ENCODE measurements around the gene EMC7. TPM values are rescaled to one million over a fixed set of nuclear protein-coding genes. Genes with fewer than 3 reads are reported as not detected.

EMC7 gene
- total and polyA plus RNA-seq, 9 donors = 27.4 to 118 (median 41.5) TPM

DNA sequence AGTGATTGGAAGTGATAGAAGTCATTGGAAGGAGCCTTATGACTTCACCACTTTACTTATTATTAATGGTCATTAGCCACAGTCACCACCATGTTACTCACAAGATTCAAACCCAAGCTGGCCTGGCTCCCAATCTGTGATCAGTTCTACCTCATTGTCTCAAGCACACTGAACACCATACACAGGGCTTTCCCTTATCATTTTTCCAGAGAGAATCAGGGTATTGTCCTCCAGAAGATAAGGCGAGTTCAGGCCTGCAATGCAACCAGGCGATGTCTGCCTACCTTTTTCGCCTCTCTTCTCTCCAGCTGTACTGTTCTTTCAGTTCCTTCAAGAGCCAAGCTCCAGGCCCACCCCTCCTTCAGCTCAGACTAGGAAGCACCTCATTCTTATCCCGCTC is 24.9 kb downstream of the EMC7 start:
- intact Hi-C loops (cut with DNase I) = no loop called here
- Histone ChIP-seq H3K27ac (no peak overlapping the region), H3K36me3 (no peaks in the 10 kb centered on the region), H3K9me3 (no peaks in the 10 kb centered on the region), H3K4me1 (ENCODE audit: insufficient read depth) (no peaks in the 10 kb centered on the region), H3K4me3 (no peak overlapping the region), H3K27me3 (no peaks in the 10 kb centered on the region)
- TF ChIP-seq POLR2A (IDR thresholded peaks at IDR 0.05) = no peak
- TF ChIP-seq, protein P1, sequence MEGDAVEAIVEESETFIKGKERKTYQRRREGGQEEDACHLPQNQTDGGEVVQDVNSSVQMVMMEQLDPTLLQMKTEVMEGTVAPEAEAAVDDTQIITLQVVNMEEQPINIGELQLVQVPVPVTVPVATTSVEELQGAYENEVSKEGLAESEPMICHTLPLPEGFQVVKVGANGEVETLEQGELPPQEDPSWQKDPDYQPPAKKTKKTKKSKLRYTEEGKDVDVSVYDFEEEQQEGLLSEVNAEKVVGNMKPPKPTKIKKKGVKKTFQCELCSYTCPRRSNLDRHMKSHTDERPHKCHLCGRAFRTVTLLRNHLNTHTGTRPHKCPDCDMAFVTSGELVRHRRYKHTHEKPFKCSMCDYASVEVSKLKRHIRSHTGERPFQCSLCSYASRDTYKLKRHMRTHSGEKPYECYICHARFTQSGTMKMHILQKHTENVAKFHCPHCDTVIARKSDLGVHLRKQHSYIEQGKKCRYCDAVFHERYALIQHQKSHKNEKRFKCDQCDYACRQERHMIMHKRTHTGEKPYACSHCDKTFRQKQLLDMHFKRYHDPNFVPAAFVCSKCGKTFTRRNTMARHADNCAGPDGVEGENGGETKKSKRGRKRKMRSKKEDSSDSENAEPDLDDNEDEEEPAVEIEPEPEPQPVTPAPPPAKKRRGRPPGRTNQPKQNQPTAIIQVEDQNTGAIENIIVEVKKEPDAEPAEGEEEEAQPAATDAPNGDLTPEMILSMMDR (IDR thresholded peaks at IDR 0.05) = no peak
- TF ChIP-seq EP300 (IDR thresholded peaks at IDR 0.05) = no peak
- WGBS, 3 donors = 96 to 97% (median 97%) methylated on average over 4 of the region's 4 CpGs
- DNase-seq = no peak

DNA sequence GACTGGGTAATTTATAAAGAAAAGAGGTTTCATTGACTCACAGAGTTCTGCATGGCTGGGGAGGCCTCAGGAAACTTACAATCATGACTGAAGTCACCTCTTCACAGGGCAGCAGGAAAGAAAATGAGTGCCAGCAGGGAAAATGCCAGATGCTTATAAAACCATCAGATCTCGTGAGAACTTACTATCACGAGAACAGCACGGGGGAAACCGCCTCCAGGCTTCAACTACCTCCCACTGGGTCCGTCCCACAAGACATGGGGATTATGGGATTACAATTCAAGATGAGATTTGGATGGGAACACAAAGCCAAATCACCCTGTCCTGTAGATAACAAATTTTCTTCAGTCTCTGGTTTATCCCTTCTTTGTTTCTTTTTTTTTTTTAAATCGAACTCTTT is 31.7 kb downstream of the EMC7 start:
- Histone ChIP-seq H3K27me3 (no peaks in the 10 kb centered on the region), H3K4me1 (ENCODE audit: insufficient read depth) (no peaks in the 10 kb centered on the region), H3K4me3 (no peak overlapping the region), H3K9me3 (no peaks in the 10 kb centered on the region), H3K27ac (no peak overlapping the region), H3K36me3 (no peaks in the 10 kb centered on the region)
- TF ChIP-seq, protein P1 (IDR thresholded peaks at IDR 0.05) = no peak
- TF ChIP-seq EP300 (IDR thresholded peaks at IDR 0.05) (no peak), POLR2A (IDR thresholded peaks at IDR 0.05) (no peak)
- DNase-seq = no peak
- WGBS, 3 donors = 66 to 78% (median 75%) methylated on average over 6 of the region's 6 CpGs
- intact Hi-C loops (cut with DNase I) = no loop called here

DNA sequence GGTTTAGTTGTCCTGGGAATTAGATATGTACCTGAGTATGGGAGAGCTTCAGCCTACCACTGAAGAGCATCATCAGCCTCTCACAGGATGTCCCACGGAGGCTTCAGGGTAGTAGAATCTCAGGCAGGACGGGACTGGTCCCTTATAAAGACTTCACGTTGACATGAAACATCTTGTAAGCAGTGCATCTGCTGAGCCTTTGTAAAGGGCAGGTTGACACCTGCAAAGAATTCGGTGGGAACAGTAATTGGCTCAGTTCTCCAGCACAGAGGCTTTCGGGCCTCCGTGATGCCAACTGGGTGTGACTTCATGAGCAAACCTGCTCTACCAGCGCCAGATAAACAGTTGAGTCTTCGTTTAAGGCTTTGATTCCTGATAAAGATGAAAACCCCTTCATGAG is 35.7 kb downstream of the EMC7 start:
- no peak overlapping the region for H3K4me3 ChIP-seq
- H3K36me3 ChIP-seq = no peaks in the 10 kb centered on the region
- WGBS, 3 donors = 82 to 89% (median 83%) methylated on average over 8 of the region's 8 CpGs
- TF ChIP-seq POLR2A (IDR thresholded peaks at IDR 0.05) = no peak
- TF ChIP-seq EP300 (IDR thresholded peaks at IDR 0.05) = no peak
- TF ChIP-seq, protein P1 (IDR thresholded peaks at IDR 0.05) = no peak
- H3K9me3 ChIP-seq = no peaks in the 10 kb centered on the region
- no peak for DNase-seq
- intact Hi-C loops (cut with DNase I) = loop anchor here in 2 of 4 donors (10.0 kb wide), 2 partner anchors 139 to 149 kb away; partner anchors contain the start of gene KATNBL1 (in 1 of the 2)
- H3K4me1 ChIP-seq (ENCODE audit: insufficient read depth) = no peaks in the 10 kb centered on the region
- H3K27me3 ChIP-seq = no peaks in the 10 kb centered on the region
- no peak overlapping the region for H3K27ac ChIP-seq

DNA sequence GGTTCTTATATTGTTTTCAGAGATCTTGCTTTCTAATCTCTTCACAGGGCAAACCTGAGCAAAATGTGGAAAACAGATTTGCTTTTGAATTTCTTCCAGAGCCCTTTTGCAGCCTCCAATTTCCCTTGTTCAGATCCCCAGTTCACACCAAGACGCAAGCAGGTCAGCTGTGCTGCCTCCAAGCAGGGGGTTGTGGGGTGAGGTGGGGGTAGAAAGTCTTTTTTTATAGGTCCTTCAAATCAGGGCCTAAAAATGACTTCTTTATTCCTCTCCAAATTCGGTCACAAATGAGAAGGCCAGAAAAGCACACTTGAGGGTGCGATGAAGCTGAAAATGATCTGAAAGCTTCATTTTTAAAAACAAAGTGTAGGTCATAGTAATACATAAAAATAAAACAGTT is 36.4 kb downstream of the EMC7 start:
- no peak for DNase-seq
- no peaks in the 10 kb centered on the region for H3K36me3 ChIP-seq
- H3K4me1 ChIP-seq (ENCODE audit: insufficient read depth) = no peaks in the 10 kb centered on the region
- no peak for TF ChIP-seq POLR2A (IDR thresholded peaks at IDR 0.05)
- no peak for TF ChIP-seq EP300 (IDR thresholded peaks at IDR 0.05)
- TF ChIP-seq, protein P1 (IDR thresholded peaks at IDR 0.05) = no peak
- no peaks in the 10 kb centered on the region for H3K9me3 ChIP-seq
- no peak overlapping the region for H3K27ac ChIP-seq
- no peaks in the 10 kb centered on the region for H3K27me3 ChIP-seq
- no peak overlapping the region for H3K4me3 ChIP-seq
- whole genome bisulfite sequencing, 3 donors = 82 to 86% (median 86%) methylated on average over 3 of the region's 3 CpGs
- intact Hi-C loops (cut with DNase I) = loop anchor here in 2 of 4 donors (10.0 kb wide), 2 partner anchors 140 to 150 kb away; partner anchors contain the start of gene KATNBL1 (in 1 of the 2)
